H9 (cell line): Measurements from ENCODE around the gene BOD1L2. TPM values are rescaled to one million over a fixed set of nuclear protein-coding genes. Genes with fewer than 3 reads are reported as not detected.

Experiments
- DNase-seq: peaks from one replicate; pipeline ENCODE4 v3.0.0-alpha.2; 2017
- H2AFZ ChIP-seq: one replicate; pipeline ENCODE4 v1.6.1; 2013; ENCODE audit warnings: mild to moderate bottlenecking, low read length, control low read depth, moderate library complexity
- H2AK5ac ChIP-seq: 2 replicates; pipeline ENCODE4 v1.6.1; 2013; ENCODE audit warnings: low read length, control low read depth, mixed read lengths; ENCODE audit not compliant: insufficient read length
- H2BK120ac ChIP-seq: one replicate; pipeline ENCODE4 v1.6.1; 2013; ENCODE audit warnings: low read depth, mild to moderate bottlenecking, low read length, control low read depth, inconsistent platforms; ENCODE audit not compliant: poor library complexity, severe bottlenecking
- H2BK12ac ChIP-seq: 2 replicates; pipeline ENCODE4 v1.6.1; 2013; ENCODE audit warnings: low read length, control low read depth, mixed read lengths, low read depth; ENCODE audit not compliant: insufficient read length
- H2BK15ac ChIP-seq: 2 replicates; pipeline ENCODE4 v1.6.1; 2013; ENCODE audit warnings: low read depth, low read length, control low read depth
- H2BK20ac ChIP-seq: one replicate; pipeline ENCODE4 v1.6.1; 2013; ENCODE audit warnings: low read depth, mild to moderate bottlenecking, low read length, control low read depth, inconsistent platforms; ENCODE audit not compliant: poor library complexity, severe bottlenecking
- H2BK5ac ChIP-seq: 2 replicates; pipeline ENCODE4 v1.6.1; 2013; ENCODE audit warnings: low read length, control low read depth, mixed read lengths; ENCODE audit not compliant: insufficient read length
- H3K14ac ChIP-seq: 2 replicates; pipeline ENCODE4 v1.6.1; 2013; ENCODE audit warnings: low read length, control low read depth; ENCODE audit not compliant: insufficient read depth
- H3K18ac ChIP-seq: 2 replicates; pipeline ENCODE4 v1.6.1; 2013; ENCODE audit warnings: low read depth, mild to moderate bottlenecking, mixed read lengths, low read length, control low read depth; ENCODE audit not compliant: insufficient read length
- H3K23ac ChIP-seq: 2 replicates; pipeline ENCODE4 v1.6.1; 2013; ENCODE audit warnings: low read length, control low read depth, mixed read lengths, low read depth; ENCODE audit not compliant: insufficient read length
- H3K23me2 ChIP-seq: 2 replicates; pipeline ENCODE4 v1.6.1; 2013; ENCODE audit warnings: low read depth, mild to moderate bottlenecking, mixed read lengths, low read length, control low read depth; ENCODE audit not compliant: insufficient read length, poor library complexity, severe bottlenecking
- H3K27ac ChIP-seq: 2 replicates; pipeline ENCODE4 v1.5.1; 2013; ENCODE audit warnings: low read length, control low read depth, mixed read lengths, low read depth; ENCODE audit not compliant: insufficient read length
- H3K27me3 ChIP-seq: 2 replicates; pipeline ENCODE4 v1.6.1; 2013; ENCODE audit warnings: low read length, control low read depth, inconsistent platforms; ENCODE audit not compliant: insufficient read depth
- H3K4ac ChIP-seq: 2 replicates; pipeline ENCODE4 v1.6.1; 2013; ENCODE audit warnings: low read depth, mild to moderate bottlenecking, control low read depth, inconsistent platforms, low read length, moderate library complexity
- H3K4me1 ChIP-seq: 2 replicates; pipeline ENCODE4 v1.6.1; 2013; ENCODE audit warnings: low read length, control low read depth, inconsistent platforms; ENCODE audit not compliant: insufficient read depth
- H3K4me2 ChIP-seq: 2 replicates; pipeline ENCODE4 v1.6.1; 2013; ENCODE audit warnings: low read length, control low read depth, mixed read lengths; ENCODE audit not compliant: insufficient read length, insufficient read depth
- H3K56ac ChIP-seq: 2 replicates; pipeline ENCODE4 v1.6.1; 2013; ENCODE audit warnings: low read depth, mild to moderate bottlenecking, mixed read lengths, low read length, control low read depth; ENCODE audit not compliant: insufficient read length
- H3K79me1 ChIP-seq: 2 replicates; pipeline ENCODE4 v1.6.1; 2013; ENCODE audit warnings: low read depth, mild to moderate bottlenecking, moderate library complexity, low read length, control low read depth, inconsistent platforms; ENCODE audit not compliant: insufficient read depth, poor library complexity, severe bottlenecking
- H3K79me2 ChIP-seq: 2 replicates; pipeline ENCODE4 v1.6.1; 2013; ENCODE audit warnings: low read length, control low read depth, inconsistent platforms; ENCODE audit not compliant: insufficient read depth
- H3K9ac ChIP-seq: 2 replicates; pipeline ENCODE4 v1.6.1; 2013; ENCODE audit warnings: low read length, control low read depth, mixed read lengths; ENCODE audit not compliant: insufficient read length; ENCODE audit errors: extremely low read depth
- H3K9me3 ChIP-seq: one replicate; pipeline ENCODE4 v1.6.1; 2013; ENCODE audit warnings: low read depth, low read length, inconsistent platforms; ENCODE audit not compliant: control insufficient read depth
- H3T11ph ChIP-seq: one replicate; pipeline ENCODE4 v1.6.1; 2013; ENCODE audit warnings: mild to moderate bottlenecking, low read length, control low read depth, inconsistent platforms
- H4K20me1 ChIP-seq: one replicate; pipeline ENCODE4 v1.6.1; 2013; ENCODE audit not compliant: control insufficient read depth, insufficient read length, insufficient read depth
- H4K5ac ChIP-seq: 2 replicates; pipeline ENCODE4 v1.6.1; 2013; ENCODE audit warnings: low read depth, mild to moderate bottlenecking, mixed read lengths, low read length, control low read depth; ENCODE audit not compliant: insufficient read length
- H4K8ac ChIP-seq: replicated peaks from 2 replicates; pipeline ENCODE4 v1.6.1; 2013; ENCODE audit warnings: low read length, control low read depth, mixed read lengths, low read depth; ENCODE audit not compliant: insufficient read length
- H4K91ac ChIP-seq: 2 replicates; pipeline ENCODE4 v1.6.1; 2013; ENCODE audit warnings: low read depth, mild to moderate bottlenecking, moderate library complexity, mixed read lengths, low read length, control low read depth; ENCODE audit not compliant: insufficient read length
- H3K27ac Mint-ChIP-seq, 3 experiments: 2 replicates in 2 of 3; 3 replicates in 1 of 3; pipeline ENCODE4 v1.8.0; 2020 to 2021; ENCODE audit warnings: mixed read lengths in 3 of 3, mild to moderate bottlenecking in 1 of 3, moderate library complexity in 1 of 3
- H3K27me3 Mint-ChIP-seq: 2 replicates; pipeline ENCODE4 v1.8.0; 2021; ENCODE audit warnings: low read depth, mild to moderate bottlenecking, moderate library complexity, mixed read lengths
- H3K36me3 Mint-ChIP-seq, 3 experiments: 2 replicates in 2 of 3; 3 replicates in 1 of 3; pipeline ENCODE4 v1.8.0; 2020 to 2021; ENCODE audit warnings: low read depth in 3 of 3, mixed read lengths in 3 of 3; ENCODE audit not compliant: insufficient read depth in 1 of 3
- H3K4me1 Mint-ChIP-seq, 2 experiments: 2 replicates each; pipeline ENCODE4 v1.8.0; 2020; ENCODE audit warnings: mixed read lengths in 2 of 2
- H3K4me3 Mint-ChIP-seq, 2 experiments: 2 replicates in 1 of 2; 3 replicates in 1 of 2; pipeline ENCODE4 v1.8.0; 2020 to 2021; ENCODE audit warnings: mild to moderate bottlenecking in 2 of 2, mixed read lengths in 2 of 2, moderate library complexity in 1 of 2
- H3K9me3 Mint-ChIP-seq, 2 experiments: 2 replicates in 1 of 2; 3 replicates in 1 of 2; pipeline ENCODE4 v1.8.0; 2020; ENCODE audit warnings: mild to moderate bottlenecking in 2 of 2, mixed read lengths in 2 of 2, moderate library complexity in 1 of 2
- WGBS: extraction: QIAGEN DNeasy Blood & Tissue Kit; methylation state at CpG from one replicate; pipeline ENCODE4 v1.1.7; 2013; ENCODE audit warnings: missing lambda C conversion rate, low lambda C conversion rate, mixed read lengths; ENCODE audit not compliant: insufficient read length; ENCODE audit errors: extremely low coverage; 5-methylcytosine and 5-hydroxymethylcytosine counted together
- total RNA-seq: library from RNA; stranded (reverse); gene quantifications from 2 replicates; pipeline ENCODE4 v1.2.1, GENCODE V29; 2021
- TF ChIP-seq, protein P1 (sequence below): fragments of 200-600 bp; sonication (generic); conservative IDR thresholded peaks from 3 replicates; pipeline ENCODE4 v1.8.0; 2021; ENCODE audit warnings: antibody characterized with exemption, mild to moderate bottlenecking

The BOD1L2 gene
- total RNA-seq, 1 experiment from 2014 or later = not detected

GRCh38 chr18:57134618-57135135, 12.2 kb upstream of the BOD1L2 start:
- H3T11ph ChIP-seq = no peak overlapping the region
- no peak overlapping the region for H2AK5ac ChIP-seq
- TF ChIP-seq, protein P1, sequence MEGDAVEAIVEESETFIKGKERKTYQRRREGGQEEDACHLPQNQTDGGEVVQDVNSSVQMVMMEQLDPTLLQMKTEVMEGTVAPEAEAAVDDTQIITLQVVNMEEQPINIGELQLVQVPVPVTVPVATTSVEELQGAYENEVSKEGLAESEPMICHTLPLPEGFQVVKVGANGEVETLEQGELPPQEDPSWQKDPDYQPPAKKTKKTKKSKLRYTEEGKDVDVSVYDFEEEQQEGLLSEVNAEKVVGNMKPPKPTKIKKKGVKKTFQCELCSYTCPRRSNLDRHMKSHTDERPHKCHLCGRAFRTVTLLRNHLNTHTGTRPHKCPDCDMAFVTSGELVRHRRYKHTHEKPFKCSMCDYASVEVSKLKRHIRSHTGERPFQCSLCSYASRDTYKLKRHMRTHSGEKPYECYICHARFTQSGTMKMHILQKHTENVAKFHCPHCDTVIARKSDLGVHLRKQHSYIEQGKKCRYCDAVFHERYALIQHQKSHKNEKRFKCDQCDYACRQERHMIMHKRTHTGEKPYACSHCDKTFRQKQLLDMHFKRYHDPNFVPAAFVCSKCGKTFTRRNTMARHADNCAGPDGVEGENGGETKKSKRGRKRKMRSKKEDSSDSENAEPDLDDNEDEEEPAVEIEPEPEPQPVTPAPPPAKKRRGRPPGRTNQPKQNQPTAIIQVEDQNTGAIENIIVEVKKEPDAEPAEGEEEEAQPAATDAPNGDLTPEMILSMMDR = no peak
- peaks cover 9 to 20% of the 10 kb centered on the region in 2 experiments for H3K4me1 Mint-ChIP-seq
- H3K23ac ChIP-seq = no peak overlapping the region
- H4K91ac ChIP-seq = no peak overlapping the region
- H3K9ac ChIP-seq = no peak overlapping the region
- no peaks in the 10 kb centered on the region for H3K36me3 Mint-ChIP-seq
- no CpG with 5 or more reads among the region's 4 CpGs for WGBS
- H2BK20ac ChIP-seq = no peak overlapping the region
- H3K18ac ChIP-seq = peak overlapping the region; percentile 17
- no peak overlapping the region for H2BK120ac ChIP-seq
- H3K9me3 ChIP-seq = no peaks in the 10 kb centered on the region
- H3K14ac ChIP-seq = no peak overlapping the region
- H4K5ac ChIP-seq = no peak overlapping the region
- no peak overlapping the region for H3K4ac ChIP-seq
- no peak overlapping the region for H3K27ac ChIP-seq
- DNase-seq = no peak
- H3K4me2 ChIP-seq = no peak overlapping the region
- H3K4me3 Mint-ChIP-seq = no peak overlapping the region
- no peaks in the 10 kb centered on the region for H3K27me3 ChIP-seq
- no peak overlapping the region for H2BK15ac ChIP-seq
- no peaks in the 10 kb centered on the region for H3K79me1 ChIP-seq
- H2BK12ac ChIP-seq = no peak overlapping the region
- H2AFZ ChIP-seq = no peak overlapping the region
- H3K27ac Mint-ChIP-seq = no peak overlapping the region
- peaks cover 0 to 4% of the 10 kb centered on the region in 2 experiments; a peak in 1 of 5 replicates for H3K9me3 Mint-ChIP-seq
- H3K4me1 ChIP-seq = no peaks in the 10 kb centered on the region
- no peak overlapping the region for H2BK5ac ChIP-seq
- no peaks in the 10 kb centered on the region; the same call in 1 of the 2 replicates for H3K27me3 Mint-ChIP-seq
- no peaks in the 10 kb centered on the region for H3K23me2 ChIP-seq
- H3K79me2 ChIP-seq = no peaks in the 10 kb centered on the region
- H4K8ac ChIP-seq = no peak overlapping the region
- H4K20me1 ChIP-seq = no peaks in the 10 kb centered on the region
- no peak overlapping the region for H3K56ac ChIP-seq
